Caco-2 (cell line): ENCODE data around the gene MEGF6. TPM values are rescaled to one million over a fixed set of nuclear protein-coding genes. Genes with fewer than 3 reads are reported as not detected.

ENCODE experiments used
- BruUV-seq: library from RNA; stranded (reverse); fragments of 400-500 nt; replicated peaks from 2 replicates; lab custom pipeline; 2021; lab: Mats Ljungman, UMichigan
- CTCF ChIA-PET: fragments of 300-600 bp; sonication (Branson Sonifier 250); formaldehyde crosslinking; loops from one replicate; lab custom pipeline; 2022; ENCODE audit warnings: antibody characterized with exemption; lab: Charles Lee
- POLR2A ChIA-PET: fragments of 300-600 bp; sonication (Branson Sonifier 250); formaldehyde crosslinking; loops from one replicate; lab custom pipeline; 2022; ENCODE audit warnings: antibody characterized with exemption; lab: Charles Lee
- DNase-seq, 2 experiments: peaks; one replicate each; pipeline versions ENCODE4 v3.0.0 to v3.0.0-alpha.2; 2020 to 2022
- H3K27me3 ChIP-seq: replicated peaks from 2 replicates; pipeline ENCODE4 v1.6.0; 2011; ENCODE audit warnings: low read length; ENCODE audit not compliant: control insufficient read depth, insufficient read depth
- H3K36me3 ChIP-seq: 2 replicates; pipeline ENCODE4 v1.5.1; 2011; ENCODE audit warnings: low read length; ENCODE audit not compliant: control insufficient read depth, insufficient read depth
- H3K4me1 ChIP-seq: fragments of 250-450 bp; sonication (Bioruptor Pico); 2 replicates; pipeline ENCODE4 v1.5.1; 2020; ENCODE audit warnings: mild to moderate bottlenecking
- H3K4me3 ChIP-seq: 2 replicates; pipeline ENCODE4 v1.5.1; 2011; ENCODE audit warnings: low read depth, mild to moderate bottlenecking, control low read depth, low read length
- H3K9me3 ChIP-seq: fragments of 250-450 bp; sonication (Bioruptor Pico); 2 replicates; pipeline ENCODE4 v1.5.1; 2020; ENCODE audit warnings: mild to moderate bottlenecking, moderate library complexity
- H3K27ac Mint-ChIP-seq: one replicate; pipeline ENCODE4 v1.8.0; 2022; ENCODE audit warnings: mixed read lengths; ENCODE audit not compliant: unreplicated experiment
- H3K27me3 Mint-ChIP-seq: one replicate; pipeline ENCODE4 v1.8.0; 2022; ENCODE audit warnings: mixed read lengths; ENCODE audit not compliant: insufficient read depth, unreplicated experiment
- H3K36me3 Mint-ChIP-seq: one replicate; pipeline ENCODE4 v1.8.0; 2022; ENCODE audit warnings: mild to moderate bottlenecking, mixed read lengths; ENCODE audit not compliant: insufficient read depth, unreplicated experiment
- H3K4me1 Mint-ChIP-seq: one replicate; pipeline ENCODE4 v1.8.0; 2022; ENCODE audit warnings: low read depth, mixed read lengths; ENCODE audit not compliant: unreplicated experiment
- H3K4me3 Mint-ChIP-seq: one replicate; pipeline ENCODE4 v1.8.0; 2022; ENCODE audit warnings: mild to moderate bottlenecking, moderate library complexity, mixed read lengths; ENCODE audit not compliant: unreplicated experiment
- H3K9me3 Mint-ChIP-seq: one replicate; pipeline ENCODE4 v1.8.0; 2022; ENCODE audit warnings: mixed read lengths; ENCODE audit not compliant: unreplicated experiment
- intact Hi-C: fragments of 100-400 bp; cut with micrococcal nuclease; formaldehyde crosslinking; loops from one replicate; pipeline ENCODE4 v1.10.0; 2022; ENCODE audit not compliant: unreplicated experiment
- total RNA-seq: library from RNA; stranded (reverse); gene quantifications from 2 replicates; pipeline ENCODE4 v1.2.3, GENCODE V29; 2022
- TF ChIP-seq, protein P1 (sequence below), 2 experiments: fragments of 200-600 bp in 1 of 2; IDR thresholded peaks; 1 replicate in 1 of 2; 2 replicates in 1 of 2; pipeline versions ENCODE4 v1.5.1 to v1.8.0; 2011 to 2022; ENCODE audit warnings: antibody characterized with exemption in 1 of 2, control low read depth in 1 of 2, inconsistent platforms in 1 of 2, low read depth in 1 of 2, low read length in 1 of 2, mild to moderate bottlenecking in 1 of 2, moderate library complexity in 1 of 2; ENCODE audit not compliant: insufficient read depth in 1 of 2, severe bottlenecking in 1 of 2, unreplicated experiment in 1 of 2

The MEGF6 gene
- total RNA-seq, 1 experiment from 2014 or later: 13.3 TPM

- Mint-ChIP-seq H3K4me1 (no peaks in the 10 kb centered on the region), H3K4me3 (no peak overlapping the region), H3K36me3 (peaks cover 16% of the 10 kb centered on the region), H3K9me3 (no peaks in the 10 kb centered on the region), H3K27ac (no peak overlapping the region), H3K27me3 (no peaks in the 10 kb centered on the region)
- no peak for DNase-seq
- POLR2A ChIA-PET: no interaction called here
- Histone ChIP-seq H3K4me1 (0 out of 2 replicates have a peak, but pooled peaks cover 3% of the 10 kb centered on the region), H3K27me3 (no peaks in the 10 kb centered on the region), H3K9me3 (no peaks in the 10 kb centered on the region), H3K4me3 (no peak overlapping the region), H3K36me3 (no peaks in the 10 kb centered on the region)
- intact Hi-C loops: no loop called here
- TF ChIP-seq, protein P1, sequence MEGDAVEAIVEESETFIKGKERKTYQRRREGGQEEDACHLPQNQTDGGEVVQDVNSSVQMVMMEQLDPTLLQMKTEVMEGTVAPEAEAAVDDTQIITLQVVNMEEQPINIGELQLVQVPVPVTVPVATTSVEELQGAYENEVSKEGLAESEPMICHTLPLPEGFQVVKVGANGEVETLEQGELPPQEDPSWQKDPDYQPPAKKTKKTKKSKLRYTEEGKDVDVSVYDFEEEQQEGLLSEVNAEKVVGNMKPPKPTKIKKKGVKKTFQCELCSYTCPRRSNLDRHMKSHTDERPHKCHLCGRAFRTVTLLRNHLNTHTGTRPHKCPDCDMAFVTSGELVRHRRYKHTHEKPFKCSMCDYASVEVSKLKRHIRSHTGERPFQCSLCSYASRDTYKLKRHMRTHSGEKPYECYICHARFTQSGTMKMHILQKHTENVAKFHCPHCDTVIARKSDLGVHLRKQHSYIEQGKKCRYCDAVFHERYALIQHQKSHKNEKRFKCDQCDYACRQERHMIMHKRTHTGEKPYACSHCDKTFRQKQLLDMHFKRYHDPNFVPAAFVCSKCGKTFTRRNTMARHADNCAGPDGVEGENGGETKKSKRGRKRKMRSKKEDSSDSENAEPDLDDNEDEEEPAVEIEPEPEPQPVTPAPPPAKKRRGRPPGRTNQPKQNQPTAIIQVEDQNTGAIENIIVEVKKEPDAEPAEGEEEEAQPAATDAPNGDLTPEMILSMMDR (IDR thresholded peaks at IDR 0.05; ENCODE audit: insufficient read depth in 1 of 2, low read depth in 1 of 2, low read length in 1 of 2, severe bottlenecking in 1 of 2, unreplicated experiment in 1 of 2): no peak
- CTCF ChIA-PET: no interaction called here
- no TSS peak for BruUV-seq
Measured at GRCh38 chr1:3479511-3480368, 131.6 kb downstream of the MEGF6 start.

- no peaks in the 10 kb centered on the region for H3K27me3 ChIP-seq
- H3K27me3 Mint-ChIP-seq: no peaks in the 10 kb centered on the region
- H3K9me3 ChIP-seq: no peaks in the 10 kb centered on the region
- no peaks in the 10 kb centered on the region for H3K4me1 ChIP-seq
- no peak overlapping the region for H3K4me3 ChIP-seq
- ChIA-PET CTCF (interaction anchor here (1.6 kb wide), 1 partner anchor 25 kb away, joined by 6 read pairs; no protein-coding TSS in a partner anchor), POLR2A (no interaction called here)
- no peaks in the 10 kb centered on the region for H3K9me3 Mint-ChIP-seq
- H3K4me3 Mint-ChIP-seq: no peak overlapping the region
- H3K27ac Mint-ChIP-seq: no peak overlapping the region
- intact Hi-C loops: no loop called here
- H3K36me3 Mint-ChIP-seq: peaks cover 6% of the 10 kb centered on the region
- DNase-seq: no peak
- H3K36me3 ChIP-seq: no peaks in the 10 kb centered on the region; the same call in 1 of the 2 replicates
- no TSS peak for BruUV-seq
- TF ChIP-seq, protein P1 (IDR thresholded peaks at IDR 0.05; ENCODE audit: insufficient read depth in 1 of 2, low read depth in 1 of 2, low read length in 1 of 2, severe bottlenecking in 1 of 2, unreplicated experiment in 1 of 2): no peak
- no peaks in the 10 kb centered on the region for H3K4me1 Mint-ChIP-seq
Measured at GRCh38 chr1:3478187-3478586, 133.1 kb downstream of the MEGF6 start.

DNA sequence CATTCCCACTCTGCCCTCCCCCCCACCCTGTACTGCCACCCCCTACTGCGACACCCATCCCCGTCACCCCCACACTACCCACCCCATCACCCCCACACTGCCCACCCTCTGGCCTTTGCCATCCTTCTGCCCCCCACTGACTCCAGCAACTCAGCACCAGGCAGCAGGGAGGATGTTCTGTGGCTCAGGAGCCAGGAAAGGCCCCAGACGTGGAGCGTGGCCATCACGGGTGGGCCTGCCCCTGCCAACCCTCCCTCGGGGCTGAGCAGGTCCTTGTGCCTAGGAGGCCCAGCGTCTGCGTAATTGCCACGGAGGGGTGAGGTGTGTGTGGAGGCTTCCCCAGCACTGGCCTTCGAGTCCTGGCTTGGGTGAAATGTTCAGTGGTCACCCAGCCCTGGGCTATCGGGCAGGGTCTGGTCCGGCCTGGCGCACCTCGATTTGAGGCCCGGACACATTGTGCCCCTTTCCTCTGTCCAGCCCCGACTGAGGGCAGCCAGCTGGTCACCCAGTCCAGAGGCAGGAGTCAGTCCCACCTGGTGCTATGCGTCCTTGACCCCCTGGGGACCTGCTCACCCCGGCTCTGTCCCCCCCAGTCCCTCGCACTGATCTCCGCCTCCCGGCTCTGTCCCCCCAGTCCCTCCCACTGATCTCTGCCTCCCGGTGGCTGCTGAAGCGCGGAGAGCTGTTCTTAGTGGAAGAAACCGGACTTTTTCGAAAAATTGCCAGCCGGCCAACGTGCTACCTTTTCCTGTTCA lies 133.9 kb downstream of the MEGF6 start:
- TF ChIP-seq, protein P1 (IDR thresholded peaks at IDR 0.05; ENCODE audit: insufficient read depth in 1 of 2, low read depth in 1 of 2, low read length in 1 of 2, severe bottlenecking in 1 of 2, unreplicated experiment in 1 of 2): no peak
- no peak overlapping the region for H3K4me3 Mint-ChIP-seq
- H3K4me3 ChIP-seq: no peak overlapping the region
- H3K36me3 ChIP-seq: no peaks in the 10 kb centered on the region; the same call in 1 of the 2 replicates
- ChIA-PET CTCF (interaction anchor here (1.6 kb wide), 1 partner anchor 25 kb away, joined by 6 read pairs; no protein-coding TSS in a partner anchor), POLR2A (no interaction called here)
- H3K4me1 Mint-ChIP-seq: no peaks in the 10 kb centered on the region
- DNase-seq: no peak
- no peaks in the 10 kb centered on the region for H3K27me3 ChIP-seq
- no peaks in the 10 kb centered on the region for H3K9me3 Mint-ChIP-seq
- no peaks in the 10 kb centered on the region for H3K27me3 Mint-ChIP-seq
- no peaks in the 10 kb centered on the region for H3K9me3 ChIP-seq
- intact Hi-C loops: no loop called here
- no TSS peak for BruUV-seq
- no peaks in the 10 kb centered on the region for H3K4me1 ChIP-seq
- peaks cover 6% of the 10 kb centered on the region for H3K36me3 Mint-ChIP-seq
- H3K27ac Mint-ChIP-seq: no peak overlapping the region
